HG03045 (cell line): ENCODE measurements around the gene TFPI.

Source experiments
- ATAC-seq: cut with Tn5 transposase; IDR thresholded peaks from one replicate; pipeline ENCODE4 v1.9.1; 2021; ENCODE audit warnings: mild to moderate bottlenecking, moderate library complexity; ENCODE audit not compliant: unreplicated experiment

TFPI gene

DNA sequence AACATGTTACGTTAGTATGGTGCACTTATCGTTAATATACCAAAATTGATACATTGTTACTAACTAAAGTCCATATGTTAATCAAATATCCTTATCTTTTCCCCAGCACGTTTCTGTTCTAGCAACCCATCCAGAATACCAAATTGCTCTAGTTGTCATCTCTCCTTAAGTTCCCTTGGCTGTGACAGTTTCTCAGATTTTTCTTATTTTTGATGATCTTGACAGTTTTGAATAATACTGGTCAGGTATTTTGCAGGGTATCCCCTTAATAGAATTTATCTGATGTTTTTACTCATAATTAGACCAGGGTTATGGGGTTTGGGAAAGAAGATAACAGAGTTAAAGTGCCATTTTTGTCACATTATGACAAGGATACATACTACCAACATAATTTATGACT lies 47.8 kb downstream of the TFPI start:
- ATAC-seq, result no peak

DNA sequence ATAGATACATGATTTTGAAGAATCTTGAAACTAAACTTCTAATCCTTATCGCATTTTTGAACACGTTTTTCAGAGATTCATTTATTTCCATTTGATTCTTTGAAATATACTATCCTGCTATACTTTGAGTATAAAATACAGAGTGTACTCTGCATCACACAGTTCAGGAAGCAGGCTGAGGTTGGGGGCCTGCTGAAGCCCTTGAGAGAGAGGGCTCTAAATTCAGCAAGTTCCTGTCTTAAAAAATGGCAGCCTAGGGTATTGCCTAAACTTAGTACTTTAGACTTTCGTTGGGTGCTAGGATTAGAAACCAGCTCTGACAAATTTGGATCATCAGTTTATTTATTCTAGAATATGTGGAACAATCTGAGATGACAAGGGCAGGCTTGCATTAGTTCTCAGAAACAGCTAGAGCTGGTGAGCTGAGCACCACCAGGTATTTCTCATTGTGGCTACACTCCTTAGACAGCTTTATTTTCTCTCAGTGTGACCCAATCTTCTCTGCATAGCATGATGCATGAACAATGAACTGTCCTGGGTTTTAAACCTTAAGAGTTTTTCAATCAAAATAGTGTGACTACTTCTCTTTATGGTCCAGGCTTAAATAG lies 49.1 kb downstream of the TFPI start:
- ATAC-seq, result no peak

DNA sequence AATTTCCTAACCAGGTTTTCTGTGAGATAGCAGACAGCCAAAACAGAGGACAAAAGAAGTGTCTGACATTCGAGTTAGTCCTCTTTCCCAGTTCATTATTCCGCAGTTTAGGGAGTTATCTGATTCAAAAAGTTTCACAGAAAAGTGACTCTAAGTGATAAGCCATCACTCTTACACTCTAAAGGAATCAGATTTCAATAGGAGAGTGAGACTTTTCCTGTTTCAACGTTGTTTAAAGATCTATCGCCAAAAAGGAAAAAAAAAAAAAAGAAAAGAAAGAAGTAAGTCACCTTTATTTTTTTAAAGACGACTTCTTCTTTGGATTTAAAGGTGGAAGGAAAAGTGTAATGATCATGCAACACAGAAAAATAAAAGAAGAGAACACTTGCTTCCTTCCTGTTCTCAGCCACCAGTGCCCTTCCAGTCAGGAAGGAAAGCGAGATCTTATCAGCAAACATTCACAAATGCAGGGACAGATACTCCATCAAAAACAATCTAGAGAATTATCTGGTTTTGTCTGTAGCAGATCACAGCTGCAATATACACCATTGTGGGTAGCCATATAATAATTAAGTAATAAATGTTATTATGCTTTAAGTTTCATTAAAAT lies 49.8 kb downstream of the TFPI start:
- no peak for ATAC-seq

DNA sequence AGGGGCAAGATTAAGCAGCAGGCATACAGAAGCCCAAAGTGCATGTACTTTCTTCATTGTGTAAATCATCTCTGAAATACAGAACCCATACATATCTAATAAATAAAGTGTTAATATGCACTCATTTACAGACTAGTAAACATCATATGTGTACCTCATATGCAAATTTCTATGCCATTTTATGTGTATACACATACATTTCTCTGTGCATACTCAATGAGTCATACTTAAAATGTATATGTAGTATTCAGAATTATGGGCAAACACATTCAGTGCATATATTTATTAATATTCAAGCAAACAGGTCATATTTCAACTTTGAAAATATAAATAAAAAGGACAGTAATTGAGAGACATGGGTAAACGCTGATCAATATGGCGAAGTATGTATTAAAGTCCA lies 50.5 kb downstream of the TFPI start:
- no peak for ATAC-seq

DNA sequence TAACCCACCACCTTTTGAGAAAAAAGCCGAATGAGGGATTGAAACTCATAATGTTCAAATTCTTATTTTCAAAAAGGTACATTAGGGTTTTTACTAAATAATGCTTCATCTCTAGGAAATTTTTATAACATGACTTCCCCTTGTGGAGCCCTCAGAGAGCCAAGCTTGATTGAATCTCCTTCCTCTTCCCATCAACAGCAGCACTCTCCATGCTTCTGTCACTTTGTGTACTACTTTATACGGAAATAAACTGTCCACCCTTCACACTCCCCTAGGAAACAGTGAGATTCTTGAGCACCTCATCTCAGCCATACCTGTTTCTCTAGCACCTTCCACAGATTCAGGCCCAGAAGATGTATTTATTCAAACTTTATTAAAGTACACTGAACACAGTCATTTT lies 51.8 kb downstream of the TFPI start:
- ATAC-seq, result no peak

DNA sequence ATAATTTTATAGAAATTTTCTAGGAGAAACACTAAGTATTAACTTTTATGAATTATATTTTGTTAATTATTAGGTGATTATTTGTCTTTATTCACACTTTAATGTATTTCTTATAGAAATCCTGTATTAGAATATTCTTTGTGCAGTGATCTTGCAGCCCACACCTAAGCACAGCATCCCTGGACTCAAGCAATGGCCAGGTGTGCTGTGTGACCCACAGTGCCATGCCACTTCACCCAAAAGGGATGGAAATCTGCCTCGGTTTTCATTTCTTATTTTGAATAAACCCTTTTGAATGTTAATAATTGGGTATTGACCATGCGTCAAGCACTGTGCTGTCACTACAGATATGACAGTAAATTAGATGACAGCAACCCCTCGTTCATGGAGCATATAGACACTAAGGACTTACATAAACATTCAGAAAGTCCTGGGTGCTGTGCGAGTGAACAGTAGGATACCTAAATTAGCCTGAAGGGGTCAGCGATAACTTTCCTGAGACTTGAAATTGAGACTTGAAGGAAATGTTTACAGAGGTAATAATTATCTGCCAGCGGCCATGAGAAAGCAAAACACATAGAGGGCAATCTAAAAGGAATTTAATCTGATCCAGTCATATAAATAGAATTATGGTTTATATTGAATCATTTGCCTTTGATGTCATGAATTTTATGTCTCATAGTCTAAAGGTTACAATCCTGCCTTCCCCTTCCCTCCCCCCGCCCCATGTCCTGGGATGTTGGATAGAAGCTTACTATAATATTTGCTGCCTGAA lies 53.5 kb downstream of the TFPI start:
- no peak for ATAC-seq

DNA sequence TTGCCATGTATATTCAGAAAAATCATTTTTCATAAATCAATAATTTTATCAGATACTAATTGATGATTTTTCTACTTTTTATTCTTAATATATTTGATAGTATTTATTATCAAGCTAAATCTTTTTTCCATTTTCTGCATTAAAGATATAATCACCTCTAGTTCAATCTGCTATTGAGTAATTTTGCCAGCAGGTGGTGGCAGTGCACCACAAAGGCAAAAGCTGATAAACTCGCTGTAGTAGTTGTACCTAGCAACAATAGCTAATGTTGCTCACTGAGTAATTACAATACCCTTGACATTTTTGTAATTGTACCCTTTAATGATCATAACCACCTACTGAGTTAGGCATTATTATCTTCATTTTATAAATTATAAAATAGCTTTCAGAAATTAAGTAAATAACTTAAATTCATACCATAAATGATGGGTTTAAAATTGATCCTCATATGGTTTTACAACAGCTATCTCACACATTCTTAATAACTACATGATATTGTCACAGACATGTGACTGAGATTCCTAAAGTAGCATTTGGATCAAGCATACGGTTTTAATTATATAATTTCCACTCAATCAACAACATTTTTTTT lies 54.2 kb downstream of the TFPI start:
- peak; percentile 87 for ATAC-seq

DNA sequence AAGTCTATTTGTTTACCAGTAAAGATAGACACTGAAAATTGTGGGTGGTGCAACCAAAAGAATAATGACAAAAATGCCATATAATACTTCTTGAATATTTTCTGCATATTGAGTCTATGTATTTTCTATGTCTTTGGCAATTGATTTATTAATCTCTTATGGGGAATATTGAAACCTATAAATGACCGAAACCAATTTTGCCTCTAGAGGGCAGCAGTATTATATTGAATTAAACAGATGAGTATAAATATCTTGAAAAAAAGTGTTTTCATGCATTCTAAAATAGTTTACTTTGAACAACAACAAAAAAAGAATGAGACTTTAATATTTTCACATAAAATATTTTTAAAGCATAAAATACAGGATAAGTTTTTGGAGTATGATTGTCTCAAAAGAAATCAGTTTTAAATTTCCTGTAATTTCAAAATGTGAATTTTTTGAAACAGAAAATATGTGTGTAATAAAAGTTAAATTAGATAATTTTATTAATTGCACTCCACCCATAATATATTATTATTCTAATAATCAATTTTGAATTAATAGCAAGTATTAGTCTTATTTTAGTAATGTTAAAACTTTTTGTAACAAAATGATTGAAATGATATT lies 56.3 kb downstream of the TFPI start:
- ATAC-seq, result no peak

DNA sequence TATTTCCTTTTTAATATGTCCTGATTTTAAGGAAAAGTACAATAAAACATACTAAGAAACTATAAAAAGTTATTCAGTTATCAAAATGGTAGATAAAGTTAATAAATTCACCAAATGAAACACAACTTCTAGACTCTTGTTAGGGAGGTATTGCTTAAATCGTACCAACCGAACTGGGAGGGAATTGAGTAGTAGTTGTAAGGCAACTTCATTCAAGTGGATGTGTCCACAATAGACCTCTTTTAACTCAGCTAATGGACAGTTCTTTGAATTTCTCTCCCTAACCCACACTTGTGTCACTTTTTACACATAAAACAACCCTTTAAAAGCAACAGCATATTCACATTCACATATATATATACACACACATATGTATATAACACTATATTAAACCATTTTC lies 57.1 kb downstream of the TFPI start:
- ATAC-seq, result no peak

DNA sequence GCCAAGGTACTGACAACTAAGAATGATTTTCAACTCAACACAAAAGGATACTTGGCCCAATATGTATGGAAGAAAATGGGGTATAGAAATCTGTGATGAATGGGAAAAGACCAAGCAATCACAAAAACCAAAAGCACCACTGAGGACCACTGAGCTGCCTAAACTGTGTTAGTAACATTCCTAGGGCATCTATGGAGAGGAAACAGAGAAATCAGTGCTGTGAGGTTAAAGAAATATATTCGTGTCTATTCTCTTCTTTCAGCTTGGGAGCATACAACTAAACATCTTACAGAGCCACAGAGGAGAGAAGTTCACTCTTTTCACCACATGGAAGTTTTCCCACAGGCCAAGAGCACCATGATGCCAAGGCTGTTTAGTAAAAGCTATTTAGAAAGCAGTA lies 58.9 kb downstream of the TFPI start:
- ATAC-seq, result no peak

DNA sequence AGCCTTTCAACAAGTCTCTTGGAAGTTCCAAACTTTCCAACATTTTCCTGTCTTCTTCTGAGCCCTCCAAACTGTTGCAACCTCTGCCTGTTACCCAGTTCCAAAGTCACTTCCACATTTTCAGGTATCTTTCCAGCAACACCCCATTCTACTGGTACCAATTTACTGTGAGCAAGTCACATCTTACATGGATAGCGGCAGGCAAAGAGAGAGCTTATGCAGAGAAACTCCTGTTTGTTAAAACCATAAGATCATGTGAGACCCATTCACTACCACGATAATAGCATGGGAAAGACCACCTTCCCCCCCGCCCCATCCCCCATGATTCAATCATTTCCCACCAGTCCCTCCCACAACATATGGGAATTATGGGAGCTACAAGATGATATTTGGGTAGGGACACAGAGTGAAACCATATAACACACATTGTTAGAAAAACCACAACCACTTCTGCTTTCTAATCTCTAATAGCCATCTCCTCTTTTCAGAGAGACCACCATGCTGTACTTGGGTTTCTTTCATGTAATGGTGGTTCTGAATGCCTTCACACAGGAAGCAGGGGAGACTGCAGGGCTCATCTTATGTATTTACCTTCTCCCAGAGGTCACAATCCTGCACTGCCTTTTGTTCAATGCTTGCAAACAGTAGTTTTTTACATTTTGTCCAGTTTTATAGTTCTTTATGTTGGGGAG lies 60.2 kb downstream of the TFPI start:
- ATAC-seq, result no peak

DNA sequence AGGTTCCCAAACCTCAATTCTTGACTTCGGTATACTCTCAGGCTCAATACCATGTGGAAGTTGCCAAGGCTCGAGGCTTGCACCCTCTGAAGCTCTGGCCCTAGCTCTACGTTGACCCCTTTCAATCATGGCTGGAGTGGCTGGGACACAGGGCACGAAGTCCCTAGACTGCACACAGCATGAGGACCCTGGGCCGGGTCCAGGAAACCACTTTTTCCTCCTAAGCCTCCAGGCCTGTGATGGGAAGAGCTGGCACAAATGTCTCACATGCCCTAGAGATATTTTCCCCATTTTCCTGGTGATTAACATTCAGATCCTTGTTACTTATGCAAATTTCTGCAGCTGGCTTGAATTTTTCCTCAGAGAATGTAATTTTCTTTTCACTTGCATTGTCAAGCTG lies 61.1 kb downstream of the TFPI start:
- no peak for ATAC-seq

DNA sequence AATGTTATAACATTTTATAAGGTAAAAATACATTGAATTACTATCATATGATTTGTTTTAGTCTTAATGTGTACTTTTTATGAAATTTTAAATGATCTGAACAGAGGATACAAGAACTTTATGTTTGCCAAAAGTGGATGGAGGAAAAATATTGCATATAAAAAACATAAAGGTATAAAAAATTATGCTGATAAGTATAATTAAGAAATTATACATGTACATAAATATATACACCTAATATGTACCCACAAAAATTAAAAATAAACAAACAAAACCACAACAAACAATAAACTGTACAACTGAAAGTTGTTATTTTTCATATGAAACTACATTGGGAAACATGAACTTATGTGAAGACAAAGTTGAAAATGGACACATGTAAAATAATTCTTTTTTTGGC lies 68.0 kb downstream of the TFPI start:
- no peak for ATAC-seq

DNA sequence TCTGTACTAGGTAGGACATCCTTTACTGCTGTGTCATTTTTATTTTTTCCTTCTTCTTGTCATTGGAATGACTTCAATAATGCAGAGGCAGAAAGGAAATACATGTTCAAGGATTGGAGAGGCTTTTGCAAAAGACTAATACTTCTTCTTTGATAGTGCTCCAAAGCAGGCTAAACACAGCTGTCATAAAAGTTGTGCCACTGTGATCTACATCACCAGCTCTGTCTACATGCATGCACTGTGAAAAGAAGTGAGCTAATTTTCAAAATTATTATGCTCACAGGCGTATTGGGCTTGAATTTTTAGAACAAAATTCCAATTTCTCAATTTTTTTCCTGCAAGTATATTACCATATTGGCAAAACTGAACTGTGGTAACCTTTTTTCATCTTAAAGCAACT lies 68.7 kb downstream of the TFPI start:
- no peak for ATAC-seq

DNA sequence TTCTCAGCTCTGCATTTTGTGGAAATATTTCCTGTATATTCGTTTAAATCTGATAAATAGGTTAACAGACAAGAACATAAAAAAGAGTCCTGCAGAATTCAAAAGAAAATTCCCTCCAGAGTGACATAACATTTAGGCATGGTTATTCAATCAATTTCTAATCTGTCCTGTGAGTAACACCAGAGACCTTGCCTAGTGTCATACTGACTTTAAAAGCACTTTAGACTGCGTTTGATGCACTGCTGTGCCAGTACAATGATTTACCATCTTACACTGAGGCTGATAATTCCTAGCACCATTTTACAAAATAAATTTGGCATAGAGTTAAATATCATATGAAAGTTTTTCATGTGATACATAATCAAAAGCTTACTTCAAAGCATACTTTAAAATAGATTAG lies 70.7 kb downstream of the TFPI start:
- ATAC-seq, result no peak

DNA sequence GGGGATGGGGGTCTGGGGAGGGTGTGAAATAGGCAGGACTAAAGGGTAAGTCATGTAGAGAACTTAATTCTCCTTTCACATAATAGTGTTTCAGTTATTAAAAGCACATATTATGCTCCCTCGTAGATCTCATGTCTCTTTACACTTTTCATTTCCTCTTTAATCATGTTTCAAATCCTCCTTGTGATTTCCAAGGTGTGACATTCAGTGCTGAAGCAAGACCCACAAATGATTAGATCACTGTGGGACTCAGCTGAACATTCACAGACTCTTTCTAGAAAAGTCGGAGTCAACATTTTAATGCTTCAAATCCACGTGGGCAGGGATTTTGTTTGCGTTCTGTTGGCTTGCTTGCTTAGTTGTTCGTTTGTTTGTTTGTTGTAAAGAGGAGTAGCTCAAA lies 71.4 kb downstream of the TFPI start:
- ATAC-seq, result no peak

DNA sequence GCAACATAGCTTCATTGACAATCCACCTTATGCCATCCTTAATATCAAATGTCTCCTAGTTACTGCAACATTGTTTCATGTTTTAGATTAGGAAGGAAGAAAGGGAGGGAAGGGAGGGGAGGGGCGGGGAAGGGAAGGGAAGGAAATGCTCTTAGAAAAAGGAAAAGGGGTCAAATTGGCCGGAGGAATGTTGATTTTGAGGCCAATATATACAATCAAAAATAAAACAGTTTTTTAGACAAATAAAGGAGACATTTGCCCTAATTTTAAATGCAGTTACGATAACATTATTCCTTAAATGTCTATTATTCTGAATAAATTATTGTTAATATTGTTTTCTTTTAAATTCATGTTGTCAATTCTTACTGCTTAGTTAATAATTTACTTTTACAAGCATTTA lies 72.7 kb downstream of the TFPI start:
- no peak for ATAC-seq

DNA sequence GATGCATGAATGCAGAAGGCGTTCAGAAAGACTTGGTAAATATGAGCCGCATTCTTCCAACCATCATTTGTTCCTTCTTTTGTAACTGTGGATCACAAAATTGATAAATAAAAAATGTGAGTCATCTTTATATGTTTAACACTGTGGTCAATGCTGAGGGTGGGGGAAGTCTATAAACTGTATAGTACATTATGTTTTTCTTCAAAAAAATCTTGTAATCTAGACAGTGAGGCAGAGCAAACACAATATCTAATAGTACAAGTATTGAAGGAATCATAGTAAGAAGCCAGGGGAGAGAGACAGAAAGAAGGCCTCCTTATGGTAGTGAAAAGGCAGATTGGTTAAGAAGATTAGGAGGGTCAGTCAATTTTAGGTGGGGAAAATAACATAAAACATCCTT lies 75.5 kb downstream of the TFPI start:
- no peak for ATAC-seq

DNA sequence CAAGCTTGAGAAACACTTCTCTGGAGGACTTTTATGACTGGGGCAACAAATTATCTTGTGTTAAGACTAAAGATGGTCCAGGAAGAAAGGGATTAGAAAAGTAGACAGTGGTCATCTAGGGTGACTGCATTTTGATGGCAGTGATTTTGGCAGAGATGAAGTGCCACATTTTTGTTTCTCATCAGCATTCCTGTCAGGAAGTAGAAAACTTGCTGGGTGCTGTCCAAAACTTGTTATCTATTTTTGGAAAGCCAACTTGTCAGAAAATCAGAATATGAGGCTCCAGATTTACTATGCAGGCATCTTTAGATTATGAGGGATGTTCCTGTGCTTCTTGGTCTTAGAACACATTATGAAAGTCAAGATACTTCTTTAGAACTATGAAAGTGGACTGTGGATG lies 77.2 kb downstream of the TFPI start:
- no peak for ATAC-seq

DNA sequence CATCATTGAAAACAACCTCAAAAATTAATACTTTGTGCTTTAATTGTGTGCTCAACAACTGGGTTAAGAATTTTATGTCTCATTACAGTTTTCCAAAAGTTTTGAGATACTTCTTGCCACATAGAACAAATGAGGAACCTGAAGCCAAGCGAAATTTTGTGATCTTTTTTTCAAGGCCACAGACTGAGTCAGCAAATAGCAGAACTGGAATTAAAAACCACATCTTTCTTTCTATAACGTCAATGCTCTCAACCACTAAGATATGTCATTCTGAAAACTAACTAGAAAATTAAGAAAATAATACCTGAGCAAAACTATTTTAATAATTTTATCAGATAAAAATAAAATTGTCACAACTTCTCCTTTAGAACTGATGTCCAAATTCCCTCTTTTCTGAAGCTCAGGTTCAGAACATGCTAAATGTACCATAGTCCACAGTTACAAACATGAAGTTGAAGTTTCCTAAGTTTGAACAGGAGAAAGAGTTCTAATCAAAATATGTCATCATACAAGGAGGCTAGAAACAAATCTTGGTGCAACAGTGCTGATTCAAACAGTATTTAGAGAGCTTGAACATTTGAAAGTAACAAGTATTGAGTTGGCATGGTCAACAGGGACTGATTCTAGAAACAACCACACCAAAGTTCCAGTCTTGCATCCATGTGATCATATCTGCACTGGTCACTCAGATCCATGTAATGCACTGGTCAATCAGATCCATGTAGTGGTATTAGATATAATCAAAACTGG lies 78.6 kb downstream of the TFPI start:
- peak; percentile 66 for ATAC-seq
